B cell (primary cell): ENCODE measurements around the gene GSDMA.

ENCODE experiments used
- CTCF ChIP-seq: fragments of 200-600 bp; IDR thresholded peaks from one replicate; pipeline ENCODE4 v1.8.0; 2022; ENCODE audit warnings: antibody characterized with exemption, mild to moderate bottlenecking
- EZH2 ChIP-seq: IDR thresholded peaks from 2 replicates; pipeline ENCODE4 v1.6.1; 2012; ENCODE audit warnings: borderline replicate concordance, low read depth, mild to moderate bottlenecking, moderate library complexity, low read length; ENCODE audit not compliant: insufficient read depth, poor library complexity, severe bottlenecking

GRCh38 chr17:39996162-39996561 lies 33.4 kb downstream of the GSDMA start:
- TF ChIP-seq CTCF = no peak
- no peak for TF ChIP-seq EZH2
